Osteoblast (primary cell): ENCODE results near the gene KMO. TPM values are rescaled to one million over a fixed set of nuclear protein-coding genes. Genes with fewer than 3 reads are reported as not detected.

Experiments used
- DNase-seq: peaks from one replicate; pipeline ENCODE4 v3.0.0; 2011; ENCODE audit warnings: low spot score, mixed read lengths; ENCODE audit not compliant: insufficient read length; ENCODE audit errors: missing footprints
- H2AFZ ChIP-seq: 2 replicates; pipeline ENCODE4 v1.6.0; 2011; ENCODE audit warnings: mild to moderate bottlenecking, low read length
- H3K27ac ChIP-seq: 2 replicates; pipeline ENCODE4 v1.5.1; 2011; ENCODE audit warnings: mild to moderate bottlenecking, low read depth, low read length, moderate library complexity
- H3K27me3 ChIP-seq: 2 replicates; pipeline ENCODE4 v1.6.0; 2012; ENCODE audit warnings: mild to moderate bottlenecking, control low read depth, inconsistent platforms, low read length, moderate library complexity; ENCODE audit not compliant: insufficient read depth
- H3K36me3 ChIP-seq: 2 replicates; pipeline ENCODE4 v1.5.1; 2011; ENCODE audit warnings: mild to moderate bottlenecking, low read length, control low read depth, moderate library complexity; ENCODE audit not compliant: insufficient read depth
- H3K4me1 ChIP-seq: 2 replicates; pipeline ENCODE4 v1.5.1; 2011; ENCODE audit warnings: mild to moderate bottlenecking, low read length, control low read depth, moderate library complexity; ENCODE audit not compliant: insufficient read depth
- H3K4me2 ChIP-seq: 2 replicates; pipeline ENCODE4 v1.6.0; 2011; ENCODE audit warnings: mild to moderate bottlenecking, low read length; ENCODE audit not compliant: insufficient read depth
- H3K4me3 ChIP-seq: fragments of 200-600 bp; sonication (generic); 3 replicates; pipeline ENCODE4 v1.5.1; 2012; ENCODE audit warnings: mild to moderate bottlenecking, low read length, inconsistent platforms; ENCODE audit not compliant: insufficient read depth
- H3K79me2 ChIP-seq: 2 replicates; pipeline ENCODE4 v1.6.0; 2012; ENCODE audit warnings: mild to moderate bottlenecking, low read length, control low read depth, inconsistent platforms; ENCODE audit not compliant: insufficient read depth
- H3K9me3 ChIP-seq: 2 replicates; pipeline ENCODE4 v1.5.1; 2011; ENCODE audit warnings: low read depth, low read length, control low read depth
- H4K20me1 ChIP-seq: 2 replicates; pipeline ENCODE4 v1.6.0; 2012; ENCODE audit warnings: mild to moderate bottlenecking, low read length, control low read depth; ENCODE audit not compliant: insufficient read depth
- total RNA-seq: library from RNA; depleted of rRNA; stranded (reverse); fragments of >200 nt; gene quantifications from 2 replicates; pipeline ENCODE4 v1.2.3, GENCODE V29; 2012
- TF ChIP-seq, protein P1 (sequence below): IDR thresholded peaks from 2 replicates; pipeline ENCODE4 v1.5.1; 2011; ENCODE audit warnings: mild to moderate bottlenecking, low read depth, low read length, moderate library complexity; ENCODE audit errors: extremely low read depth

Gene KMO
- under 0.01 and 0.36 TPM in 2 replicates for total RNA-seq

- Histone ChIP-seq H3K9me3 (no peaks in the 10 kb centered on the region), H3K4me2 (peak within 1 kb of the TSS; percentile 76), H2AFZ (peak within 1 kb of the TSS; percentile 90), H3K4me3 (peak within 1 kb of the TSS; percentile 72), H3K27ac (peak within 1 kb of the TSS; percentile 75), H3K36me3 (no peaks in the 10 kb centered on the region), H3K4me1 (no peaks in the 10 kb centered on the region), H4K20me1 (no peaks in the 10 kb centered on the region), H3K27me3 (peaks cover 24% of the 10 kb centered on the region), H3K79me2 (no peaks in the 10 kb centered on the region)
- TF ChIP-seq, protein P1, sequence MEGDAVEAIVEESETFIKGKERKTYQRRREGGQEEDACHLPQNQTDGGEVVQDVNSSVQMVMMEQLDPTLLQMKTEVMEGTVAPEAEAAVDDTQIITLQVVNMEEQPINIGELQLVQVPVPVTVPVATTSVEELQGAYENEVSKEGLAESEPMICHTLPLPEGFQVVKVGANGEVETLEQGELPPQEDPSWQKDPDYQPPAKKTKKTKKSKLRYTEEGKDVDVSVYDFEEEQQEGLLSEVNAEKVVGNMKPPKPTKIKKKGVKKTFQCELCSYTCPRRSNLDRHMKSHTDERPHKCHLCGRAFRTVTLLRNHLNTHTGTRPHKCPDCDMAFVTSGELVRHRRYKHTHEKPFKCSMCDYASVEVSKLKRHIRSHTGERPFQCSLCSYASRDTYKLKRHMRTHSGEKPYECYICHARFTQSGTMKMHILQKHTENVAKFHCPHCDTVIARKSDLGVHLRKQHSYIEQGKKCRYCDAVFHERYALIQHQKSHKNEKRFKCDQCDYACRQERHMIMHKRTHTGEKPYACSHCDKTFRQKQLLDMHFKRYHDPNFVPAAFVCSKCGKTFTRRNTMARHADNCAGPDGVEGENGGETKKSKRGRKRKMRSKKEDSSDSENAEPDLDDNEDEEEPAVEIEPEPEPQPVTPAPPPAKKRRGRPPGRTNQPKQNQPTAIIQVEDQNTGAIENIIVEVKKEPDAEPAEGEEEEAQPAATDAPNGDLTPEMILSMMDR: no peak
- DNase-seq: no peak
These were observed at the start of gene KMO for GRCh38 chr1:241532162-241532531. Gene KMO, plus strand, starts transcription at chr1:241532378. Its CDS starts 67 bp downstream, at chr1:241532445.

- Histone ChIP-seq H2AFZ (no peak overlapping the region), H3K27me3 (no peaks in the 10 kb centered on the region), H3K4me2 (peak overlapping the region; percentile 54), H3K27ac (peak overlapping the region; percentile 63), H3K4me3 (peak overlapping the region; percentile 3), H4K20me1 (no peaks in the 10 kb centered on the region), H3K4me1 (peaks cover 25% of the 10 kb centered on the region), H3K36me3 (no peaks in the 10 kb centered on the region), H3K79me2 (no peaks in the 10 kb centered on the region), H3K9me3 (no peaks in the 10 kb centered on the region)
- DNase-seq: no peak
- TF ChIP-seq, protein P1: no peak
These were observed 49.4 kb upstream of the KMO start for GRCh38 chr1:241482761-241483250.

DNA sequence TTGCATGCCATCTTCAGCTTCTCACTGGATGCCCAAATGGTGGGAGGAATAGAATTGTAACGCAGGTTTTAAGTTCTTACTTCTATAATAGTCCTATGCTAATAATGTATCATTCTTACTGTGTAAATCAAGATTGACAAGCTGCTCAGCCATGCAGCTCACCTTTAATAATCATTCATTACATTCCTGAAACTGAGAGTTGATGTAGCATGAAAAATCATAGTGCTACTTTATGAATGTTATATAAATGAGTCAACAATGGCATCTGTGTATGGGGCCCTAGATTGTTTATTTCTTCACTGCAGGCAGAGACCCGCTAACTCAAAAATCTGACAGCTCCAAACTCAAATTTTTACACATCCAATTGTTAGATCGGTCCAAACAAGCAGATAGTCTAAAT, 47.0 kb upstream of the KMO start:
- no peak overlapping the region for H3K4me2 ChIP-seq
- no peak overlapping the region for H3K27ac ChIP-seq
- H4K20me1 ChIP-seq: no peaks in the 10 kb centered on the region
- no peaks in the 10 kb centered on the region for H3K79me2 ChIP-seq
- H3K4me1 ChIP-seq: peaks cover 25% of the 10 kb centered on the region
- no peaks in the 10 kb centered on the region for H3K36me3 ChIP-seq
- H2AFZ ChIP-seq: no peak overlapping the region
- H3K4me3 ChIP-seq: no peak overlapping the region
- no peaks in the 10 kb centered on the region for H3K9me3 ChIP-seq
- DNase-seq: no peak
- no peaks in the 10 kb centered on the region for H3K27me3 ChIP-seq
- TF ChIP-seq, protein P1: no peak

DNA sequence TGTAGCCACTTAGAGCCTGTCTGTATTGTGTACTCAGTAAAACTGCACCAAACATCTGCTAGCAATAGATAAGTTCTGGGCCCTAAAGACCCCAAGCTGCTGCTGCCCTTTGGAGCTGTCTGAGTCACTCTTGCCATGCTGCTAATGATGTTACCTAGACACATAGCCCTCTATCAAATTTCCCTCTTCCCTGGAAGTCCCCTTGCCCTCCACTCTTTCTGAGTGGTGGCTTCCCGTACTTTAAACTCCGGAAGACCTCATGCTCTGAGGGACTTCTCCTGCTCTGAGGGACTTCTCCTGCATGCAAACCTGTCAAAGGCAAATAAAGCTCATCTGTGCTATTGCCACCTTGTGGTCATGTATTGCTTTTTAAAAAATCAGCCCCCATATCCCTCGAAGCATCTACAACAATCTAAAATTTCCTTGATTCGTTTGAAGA, 46.6 kb upstream of the KMO start:
- no peaks in the 10 kb centered on the region for H3K79me2 ChIP-seq
- DNase-seq: no peak
- no peaks in the 10 kb centered on the region for H3K36me3 ChIP-seq
- TF ChIP-seq, protein P1: peak; percentile 56
- H3K4me2 ChIP-seq: no peak overlapping the region
- no peaks in the 10 kb centered on the region for H4K20me1 ChIP-seq
- H3K9me3 ChIP-seq: no peaks in the 10 kb centered on the region
- peaks cover 25% of the 10 kb centered on the region for H3K4me1 ChIP-seq
- H3K27ac ChIP-seq: no peak overlapping the region
- no peak overlapping the region for H3K4me3 ChIP-seq
- no peaks in the 10 kb centered on the region for H3K27me3 ChIP-seq
- no peak overlapping the region for H2AFZ ChIP-seq
